Measurements from ENCODE around the gene IL15. TPM values are rescaled to one million over a fixed set of nuclear protein-coding genes. Genes with fewer than 3 reads are reported as not detected.

IL15 gene
- total and polyA plus RNA-seq, 2 donors (not counting 1 experiment from before 2014, with no cell fraction given) = 10.0 to 14.9 TPM

- DNase-seq (ENCODE audit: low read depth in 2 of 2) = peak; percentile 21 to 23
- no peak for TF ChIP-seq EZH2 (IDR thresholded peaks at IDR 0.05; ENCODE audit: low read length, missing control alignments)
- TF ChIP-seq, protein P1, sequence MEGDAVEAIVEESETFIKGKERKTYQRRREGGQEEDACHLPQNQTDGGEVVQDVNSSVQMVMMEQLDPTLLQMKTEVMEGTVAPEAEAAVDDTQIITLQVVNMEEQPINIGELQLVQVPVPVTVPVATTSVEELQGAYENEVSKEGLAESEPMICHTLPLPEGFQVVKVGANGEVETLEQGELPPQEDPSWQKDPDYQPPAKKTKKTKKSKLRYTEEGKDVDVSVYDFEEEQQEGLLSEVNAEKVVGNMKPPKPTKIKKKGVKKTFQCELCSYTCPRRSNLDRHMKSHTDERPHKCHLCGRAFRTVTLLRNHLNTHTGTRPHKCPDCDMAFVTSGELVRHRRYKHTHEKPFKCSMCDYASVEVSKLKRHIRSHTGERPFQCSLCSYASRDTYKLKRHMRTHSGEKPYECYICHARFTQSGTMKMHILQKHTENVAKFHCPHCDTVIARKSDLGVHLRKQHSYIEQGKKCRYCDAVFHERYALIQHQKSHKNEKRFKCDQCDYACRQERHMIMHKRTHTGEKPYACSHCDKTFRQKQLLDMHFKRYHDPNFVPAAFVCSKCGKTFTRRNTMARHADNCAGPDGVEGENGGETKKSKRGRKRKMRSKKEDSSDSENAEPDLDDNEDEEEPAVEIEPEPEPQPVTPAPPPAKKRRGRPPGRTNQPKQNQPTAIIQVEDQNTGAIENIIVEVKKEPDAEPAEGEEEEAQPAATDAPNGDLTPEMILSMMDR (conservative IDR thresholded peaks at IDR 0.05 in 1 of 2, IDR thresholded peaks at IDR 0.05 in 1 of 2; ENCODE audit: low read depth in 1 of 2, low read length in 2 of 2) = no peak
- H3K79me2 ChIP-seq (ENCODE audit: control insufficient read depth, insufficient read depth, low read length) = no peaks in the 10 kb centered on the region
- H3K4me3 ChIP-seq (replicated peaks in 1 of 4; ENCODE audit: control extremely low read depth in 1 of 4, insufficient read depth in 1 of 4, low read depth in 3 of 4, low read length in 4 of 4) = no peak overlapping the region
- H3K9ac ChIP-seq (ENCODE audit: insufficient read depth, low read length) = no peak overlapping the region
- H3K27me3 ChIP-seq (ENCODE audit: control insufficient read depth, insufficient read depth, low read length) = no peaks in the 10 kb centered on the region
- no peak overlapping the region for H3K27ac ChIP-seq (ENCODE audit: insufficient read depth, low read length)
- H4K20me1 ChIP-seq (ENCODE audit: control insufficient read depth, extremely low read depth, insufficient read depth, low read length) = no peaks in the 10 kb centered on the region
- no peak overlapping the region for H3K4me2 ChIP-seq (ENCODE audit: extremely low read depth, insufficient read depth, low read length)
- no peaks in the 10 kb centered on the region for H3K9me3 ChIP-seq (ENCODE audit: control insufficient read depth, insufficient read depth, low read depth, low read length)
- no peaks in the 10 kb centered on the region for H3K4me1 ChIP-seq (ENCODE audit: control insufficient read depth, extremely low read depth, insufficient read depth, low read length)
- H3K36me3 ChIP-seq (ENCODE audit: control insufficient read depth, insufficient read depth, low read length) = no peaks in the 10 kb centered on the region
- no peak overlapping the region for H2AFZ ChIP-seq (ENCODE audit: low read length)
These were observed 120.9 kb downstream of the IL15 start for GRCh38 chr4:141757287-141757686.

GRCh38 chr4:141759796-141760425 is 123.5 kb downstream of the IL15 start:
- Histone ChIP-seq H3K4me3 (replicated peaks in 1 of 4; ENCODE audit: control extremely low read depth in 1 of 4, insufficient read depth in 1 of 4, low read depth in 3 of 4, low read length in 4 of 4) (no peak overlapping the region), H3K9me3 (ENCODE audit: control insufficient read depth, insufficient read depth, low read depth, low read length) (no peaks in the 10 kb centered on the region), H3K27me3 (ENCODE audit: control insufficient read depth, insufficient read depth, low read length) (no peaks in the 10 kb centered on the region), H3K4me1 (ENCODE audit: control insufficient read depth, extremely low read depth, insufficient read depth, low read length) (no peaks in the 10 kb centered on the region), H3K79me2 (ENCODE audit: control insufficient read depth, insufficient read depth, low read length) (no peaks in the 10 kb centered on the region), H3K9ac (ENCODE audit: insufficient read depth, low read length) (no peak overlapping the region), H3K4me2 (ENCODE audit: extremely low read depth, insufficient read depth, low read length) (no peak overlapping the region), H4K20me1 (ENCODE audit: control insufficient read depth, extremely low read depth, insufficient read depth, low read length) (no peaks in the 10 kb centered on the region), H2AFZ (ENCODE audit: low read length) (no peak overlapping the region), H3K27ac (ENCODE audit: insufficient read depth, low read length) (no peak overlapping the region), H3K36me3 (ENCODE audit: control insufficient read depth, insufficient read depth, low read length) (no peaks in the 10 kb centered on the region)
- no peak for TF ChIP-seq EZH2 (IDR thresholded peaks at IDR 0.05; ENCODE audit: low read length, missing control alignments)
- TF ChIP-seq, protein P1 (conservative IDR thresholded peaks at IDR 0.05 in 1 of 2, IDR thresholded peaks at IDR 0.05 in 1 of 2; ENCODE audit: low read depth in 1 of 2, low read length in 2 of 2) = no peak
- peak in 1 of 2 donors; percentile 91 for DNase-seq (ENCODE audit: low read depth in 2 of 2)

DNA sequence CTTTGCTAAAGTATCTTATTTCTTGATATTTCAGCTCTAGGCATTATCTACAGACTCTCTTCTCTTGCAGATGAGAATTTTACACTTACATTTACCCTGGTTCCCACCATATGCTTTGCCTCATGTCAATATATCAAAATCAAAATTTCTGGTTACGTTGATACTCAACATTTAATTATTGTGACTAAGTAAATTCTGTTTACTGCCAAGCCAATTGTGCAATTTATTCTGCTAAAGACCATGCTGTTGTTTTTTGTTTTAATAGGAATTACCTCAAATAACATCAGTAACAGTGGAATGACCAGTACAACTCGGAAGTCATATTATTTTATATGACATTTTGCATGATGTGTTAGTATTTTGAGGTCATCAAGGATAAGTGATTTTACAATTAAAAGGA is 125.5 kb downstream of the IL15 start:
- Histone ChIP-seq H3K4me2 (ENCODE audit: extremely low read depth, insufficient read depth, low read length) (no peak overlapping the region), H3K4me1 (ENCODE audit: control insufficient read depth, extremely low read depth, insufficient read depth, low read length) (no peaks in the 10 kb centered on the region), H3K27ac (ENCODE audit: insufficient read depth, low read length) (no peak overlapping the region), H3K79me2 (ENCODE audit: control insufficient read depth, insufficient read depth, low read length) (no peaks in the 10 kb centered on the region), H3K9ac (ENCODE audit: insufficient read depth, low read length) (no peak overlapping the region), H2AFZ (ENCODE audit: low read length) (no peak overlapping the region), H3K36me3 (ENCODE audit: control insufficient read depth, insufficient read depth, low read length) (no peaks in the 10 kb centered on the region), H4K20me1 (ENCODE audit: control insufficient read depth, extremely low read depth, insufficient read depth, low read length) (no peaks in the 10 kb centered on the region), H3K4me3 (replicated peaks in 1 of 4; ENCODE audit: control extremely low read depth in 1 of 4, insufficient read depth in 1 of 4, low read depth in 3 of 4, low read length in 4 of 4) (no peak overlapping the region), H3K27me3 (ENCODE audit: control insufficient read depth, insufficient read depth, low read length) (no peaks in the 10 kb centered on the region), H3K9me3 (ENCODE audit: control insufficient read depth, insufficient read depth, low read depth, low read length) (no peaks in the 10 kb centered on the region)
- DNase-seq (ENCODE audit: low read depth in 2 of 2) = peak in 1 of 2 donors; percentile 55
- TF ChIP-seq, protein P1 (conservative IDR thresholded peaks at IDR 0.05 in 1 of 2, IDR thresholded peaks at IDR 0.05 in 1 of 2; ENCODE audit: low read depth in 1 of 2, low read length in 2 of 2) = no peak
- no peak for TF ChIP-seq EZH2 (IDR thresholded peaks at IDR 0.05; ENCODE audit: low read length, missing control alignments)

All from fibroblast of lung (primary cell).